ENCODE measurements around the gene IGHMBP2.
"Not testable (repeated sequence)": the region's sequence is repeated elsewhere in the genome, so short reads cannot be mapped to it uniquely, and the experiment has no call there.

The IGHMBP2 gene

GRCh38 chr11:68903288-68904247 is at the start of gene IGHMBP2, which contains the start of gene MRPL21:
IGHMBP2 (plus strand) TSS chr11:68903891; CDS start chr11:68903953, 62 bp downstream.
MRPL21 (minus strand) TSS chr11:68903832; CDS start chr11:68903810, 22 bp downstream.
- peak; percentile 96 for DNase-seq (ENCODE audit: low spot score)

DNA sequence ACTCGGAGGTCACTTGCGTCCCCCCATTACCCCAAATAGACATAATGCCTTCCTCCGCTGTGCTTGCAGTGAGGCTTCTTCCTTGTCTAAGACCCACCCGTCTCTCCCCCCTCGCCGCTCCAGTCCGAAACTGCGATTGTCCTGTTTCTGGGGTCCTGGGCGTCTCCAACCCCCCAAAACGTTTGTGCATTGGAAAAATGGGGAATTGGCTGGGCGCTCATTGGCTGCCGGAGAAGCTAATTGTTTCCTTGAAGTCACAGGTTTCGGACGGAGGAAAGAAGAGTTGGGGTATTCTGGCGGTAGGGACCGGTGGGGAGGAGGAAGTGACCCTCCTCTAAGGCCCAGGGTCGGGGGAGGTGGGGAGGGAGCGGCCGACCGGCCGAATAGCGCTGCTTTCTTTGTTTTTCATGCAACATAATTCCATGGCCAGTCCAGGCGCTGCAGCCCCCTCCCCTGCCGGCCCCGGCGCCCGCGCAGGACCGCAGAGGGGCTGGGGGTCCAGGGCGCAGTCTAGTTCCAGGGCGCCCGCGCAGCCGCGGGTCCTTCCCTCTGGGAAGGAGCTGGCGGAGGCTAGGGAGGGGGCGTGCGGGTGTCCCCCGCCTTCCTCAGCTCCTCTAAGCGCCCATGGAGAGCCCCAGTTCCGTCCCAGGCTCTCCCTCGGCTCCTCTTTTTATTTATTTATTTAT is 49.3 kb upstream of the IGHMBP2 start:
- DNase-seq (ENCODE audit: low spot score): no peak

- no peak for DNase-seq (ENCODE audit: low spot score)
These were observed 48.3 kb upstream of the IGHMBP2 start for GRCh38 chr11:68855205-68855981.

GRCh38 chr11:68856425-68857030 is 47.2 kb upstream of the IGHMBP2 start:
- DNase-seq (ENCODE audit: low spot score): peak; percentile 63

DNA sequence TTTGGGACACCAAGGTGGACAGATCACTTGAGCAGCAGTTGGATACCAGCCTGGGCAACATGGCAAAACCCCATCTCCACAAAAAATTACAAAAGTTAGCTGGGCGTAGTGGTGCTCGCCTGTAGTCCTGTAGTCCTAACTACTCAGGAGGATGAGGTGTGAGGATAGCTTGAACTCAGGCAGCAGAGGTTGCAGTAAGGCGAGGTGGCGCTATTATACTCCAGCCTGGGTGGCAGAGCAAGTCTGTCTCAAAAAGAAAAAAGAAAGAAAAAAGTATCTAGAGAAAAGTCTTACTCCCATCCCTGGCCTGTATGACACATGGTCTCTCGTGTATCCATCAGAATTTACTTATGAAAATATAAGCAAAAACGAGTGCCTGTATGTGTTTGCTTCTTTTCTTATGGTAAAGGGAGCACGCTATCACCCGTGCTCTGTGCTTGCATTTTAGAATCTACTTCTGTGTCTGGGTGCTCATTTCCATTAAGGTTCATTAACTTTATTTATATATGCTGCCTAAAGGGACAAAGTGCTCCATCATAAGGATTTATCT is 46.6 kb upstream of the IGHMBP2 start:
- no peak for DNase-seq (ENCODE audit: low spot score)

GRCh38 chr11:68859123-68859522 is 44.6 kb upstream of the IGHMBP2 start:
- no peak for DNase-seq (ENCODE audit: low spot score)

DNA sequence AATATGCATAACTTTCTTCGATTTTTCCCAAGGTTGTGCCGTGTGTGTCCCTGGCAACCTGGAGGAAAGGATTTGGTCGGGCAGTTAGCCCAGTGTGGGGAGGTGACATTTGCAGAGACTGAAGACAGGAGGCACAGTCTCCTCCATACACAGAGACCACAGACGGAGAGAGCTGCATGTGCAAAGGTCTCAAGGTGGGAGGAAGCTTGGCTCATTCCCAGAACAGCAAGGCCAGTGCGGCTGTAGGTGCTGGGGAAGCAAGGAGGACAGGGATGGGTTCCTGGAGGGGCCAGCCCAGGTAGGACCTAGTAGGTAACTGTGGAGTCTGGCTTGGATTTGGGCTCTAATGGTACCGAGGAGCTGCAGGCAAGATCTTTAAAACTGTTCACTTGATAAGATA is 41.3 kb upstream of the IGHMBP2 start:
- DNase-seq (ENCODE audit: low spot score): no peak

GRCh38 chr11:68863553-68864265 is 40.0 kb upstream of the IGHMBP2 start:
- DNase-seq (ENCODE audit: low spot score): no peak

- DNase-seq (ENCODE audit: low spot score): no peak
These were observed 38.5 kb upstream of the IGHMBP2 start for GRCh38 chr11:68865241-68865640.

- no peak for DNase-seq (ENCODE audit: low spot score)
These were observed 36.6 kb upstream of the IGHMBP2 start for GRCh38 chr11:68867066-68867465.

GRCh38 chr11:68868221-68868835 is 35.4 kb upstream of the IGHMBP2 start:
- no peak for DNase-seq (ENCODE audit: low spot score)

GRCh38 chr11:68870470-68870869 is 33.2 kb upstream of the IGHMBP2 start:
- no peak for DNase-seq (ENCODE audit: low spot score)

DNA sequence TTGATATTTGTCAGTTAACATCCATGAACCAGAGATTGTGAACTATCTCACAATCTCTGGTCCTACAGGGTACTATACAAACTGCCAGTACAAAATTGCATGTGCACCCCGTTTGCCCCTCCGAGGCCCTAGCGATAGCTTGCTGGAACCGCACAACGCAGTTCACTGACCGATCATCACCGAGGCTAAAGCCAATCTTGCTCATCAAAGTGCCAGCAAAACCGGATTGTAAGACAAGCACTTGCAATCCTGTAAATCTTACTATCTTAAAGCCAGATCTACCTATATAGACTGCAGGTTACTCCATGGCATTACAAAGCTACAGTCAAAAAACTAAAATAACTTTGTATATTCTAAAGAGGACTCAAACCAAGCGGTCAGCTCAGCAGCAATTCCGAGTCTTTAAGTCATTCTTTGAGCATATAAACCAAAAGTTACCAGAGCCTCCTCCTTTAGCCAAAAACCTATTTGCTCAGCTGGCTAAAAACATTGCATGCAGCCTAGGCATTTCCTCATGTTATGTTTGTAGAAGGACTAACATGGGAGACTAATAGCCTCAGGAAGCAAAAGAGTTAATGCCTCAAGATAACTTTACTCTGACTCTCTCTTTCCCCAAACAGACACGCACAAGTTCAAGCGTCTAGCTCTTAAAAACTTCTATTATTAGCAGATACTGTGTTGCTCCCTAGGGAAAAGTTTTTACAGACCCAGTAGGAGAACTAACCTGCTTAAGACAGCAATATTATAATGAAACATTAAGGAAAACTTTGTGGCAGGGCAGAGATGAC is 31.3 kb upstream of the IGHMBP2 start:
- no peak for DNase-seq (ENCODE audit: low spot score)

DNA sequence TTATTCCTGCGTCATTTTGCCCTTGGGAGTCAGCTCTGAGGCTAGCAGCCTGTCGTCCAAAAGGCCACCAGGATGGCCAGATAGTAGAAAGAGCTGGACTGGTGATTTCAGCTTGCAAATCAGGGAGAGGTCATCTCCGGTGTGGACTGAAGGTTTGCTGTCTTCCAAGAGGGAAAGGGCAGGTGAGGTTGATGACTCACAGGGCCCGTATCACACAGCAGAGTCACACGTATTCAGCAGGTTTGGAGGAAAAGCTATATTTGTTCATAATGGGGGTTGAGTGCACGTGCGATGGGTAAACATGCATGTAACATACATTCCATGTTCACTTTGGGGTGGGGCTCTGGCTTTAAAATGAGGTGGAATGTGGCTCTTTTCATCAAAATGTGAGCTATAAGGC is 25.7 kb upstream of the IGHMBP2 start:
- no peak for DNase-seq (ENCODE audit: low spot score)

DNA sequence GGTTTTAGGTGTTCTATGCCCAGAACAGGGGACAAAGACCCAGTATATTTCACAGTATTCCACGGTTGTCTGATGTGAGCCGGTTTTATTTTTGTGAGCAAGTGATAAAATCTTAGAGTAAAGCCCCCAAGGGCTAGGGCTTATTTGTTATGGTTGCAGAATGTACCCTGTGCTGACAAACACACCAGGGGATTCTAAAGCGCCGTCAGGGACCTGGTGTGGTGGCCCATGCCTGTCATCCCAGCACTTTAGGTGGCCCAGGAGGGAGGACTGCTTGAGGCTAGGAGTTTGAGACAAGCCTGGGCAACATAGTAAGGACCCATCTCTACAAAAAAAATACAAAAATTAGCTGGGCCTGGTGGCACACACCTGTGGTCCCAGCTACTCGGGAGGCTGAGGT is 22.8 kb upstream of the IGHMBP2 start:
- DNase-seq (ENCODE audit: low spot score): no peak

- no peak for DNase-seq (ENCODE audit: low spot score)
These were observed 22.4 kb upstream of the IGHMBP2 start for GRCh38 chr11:68881320-68881719.

DNA sequence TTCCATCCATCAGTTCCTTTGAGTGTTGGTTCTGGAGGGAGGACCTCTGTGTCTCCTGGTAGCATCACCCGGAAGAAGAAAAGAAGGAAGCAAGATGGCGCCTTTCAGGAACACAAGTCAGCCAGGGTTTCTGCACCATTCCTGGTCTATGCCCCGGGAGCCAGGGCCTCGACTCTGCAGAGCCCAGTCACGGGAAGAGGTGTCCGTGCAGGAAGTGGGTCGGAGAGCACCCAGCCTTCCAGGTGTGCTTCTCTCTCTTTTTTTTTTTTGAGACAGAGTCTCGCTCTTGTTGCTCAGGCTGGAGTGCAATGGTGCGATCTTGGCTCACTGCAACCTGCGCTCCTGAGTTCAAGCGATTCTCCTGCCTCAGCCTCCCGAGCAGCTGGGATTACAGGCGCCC is 21.3 kb upstream of the IGHMBP2 start:
- no peak for DNase-seq (ENCODE audit: low spot score)

DNA sequence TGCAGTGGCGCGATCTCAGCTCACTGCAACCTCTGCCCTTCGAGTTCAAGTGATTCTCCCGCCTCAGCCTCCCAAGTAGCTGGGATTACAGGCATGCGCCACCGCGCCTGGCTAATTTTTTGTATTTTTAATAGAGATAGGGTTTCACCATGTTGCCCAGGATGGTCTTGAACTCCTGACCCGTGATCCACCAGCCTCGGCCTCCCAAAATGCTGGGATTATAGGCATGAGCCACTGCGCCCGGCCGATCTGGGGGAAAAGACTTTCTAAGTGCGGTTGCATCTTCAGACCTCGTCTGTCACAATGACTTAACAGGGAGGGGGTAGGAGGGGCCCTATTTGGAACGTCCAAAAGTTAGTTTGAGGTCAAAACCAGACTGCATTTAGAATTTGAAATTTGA is 18.9 kb upstream of the IGHMBP2 start:
- DNase-seq (ENCODE audit: low spot score): not testable (repeated sequence)

GRCh38 chr11:68889948-68890446 is 13.7 kb upstream of the IGHMBP2 start:
- peak; percentile 81 for DNase-seq (ENCODE audit: low spot score)
